ENCODE data around the gene STK10.
A peak's percentile ranks its signal among the peaks of the same experiment; 100 is the strongest.

The STK10 gene

DNA sequence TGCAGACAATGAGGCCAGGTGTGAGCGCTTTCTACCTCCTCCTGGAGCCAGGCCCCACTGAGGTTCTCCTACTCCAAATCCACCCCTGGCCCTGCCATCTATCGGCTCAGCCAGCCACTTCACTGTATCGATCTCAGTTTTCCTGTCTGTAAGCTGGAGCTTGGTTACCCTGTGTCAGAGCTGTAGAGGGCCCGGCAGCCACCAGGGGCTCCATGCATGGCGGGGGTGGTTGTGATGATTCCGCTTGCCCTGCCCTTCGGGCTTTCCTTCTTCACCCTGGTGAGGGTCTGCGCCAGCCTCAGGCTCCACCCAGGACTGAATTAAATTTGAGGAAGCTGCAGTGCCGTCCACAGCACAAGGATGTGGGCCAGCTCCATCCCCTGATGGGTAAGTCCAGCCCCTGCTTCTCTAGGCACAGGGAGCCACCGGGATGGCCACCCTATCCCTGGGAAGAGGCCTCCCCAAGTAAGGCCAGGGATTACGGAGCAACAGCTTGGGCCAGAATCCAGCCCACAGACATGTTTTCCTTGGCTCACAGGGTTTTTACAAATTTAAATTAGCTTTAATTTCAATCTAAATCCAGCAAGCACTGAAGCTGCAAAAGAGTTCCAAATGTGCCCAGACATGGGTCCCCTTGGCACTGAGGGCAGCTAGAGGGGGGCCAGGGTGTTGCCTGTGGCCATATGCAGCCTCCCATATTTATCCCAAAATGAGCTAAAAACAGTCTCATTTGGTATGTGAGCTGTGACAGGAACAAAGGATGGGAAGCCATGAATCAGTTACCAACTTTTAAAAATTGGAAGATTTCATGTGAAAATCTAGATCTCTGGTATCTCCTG lies 92.4 kb downstream of the STK10 start:
- H3K4me1 ChIP-seq (ENCODE audit: control insufficient read depth in 5 of 5, insufficient read depth in 5 of 5, low read length in 5 of 5): peaks cover 0 to 7% (median 4%) of the 10 kb centered on the region in 5 donors
- H3K27ac ChIP-seq (ENCODE audit: low read depth, low read length): no peak overlapping the region
- no peak overlapping the region for H3K9ac ChIP-seq (ENCODE audit: low read length in 5 of 5)
- peaks cover 0 to 74% (median 40%) of the 10 kb centered on the region in 5 donors for H3K36me3 ChIP-seq (ENCODE audit: control insufficient read depth in 5 of 5, insufficient read depth in 5 of 5, low read length in 5 of 5)
- H3K9me3 ChIP-seq (ENCODE audit: control insufficient read depth in 5 of 5, low read length in 5 of 5): no peaks in the 10 kb centered on the region
- H3K4me3 ChIP-seq (ENCODE audit: low read depth in 1 of 5, low read length in 5 of 5): no peak overlapping the region
- no peaks in the 10 kb centered on the region for H3K27me3 ChIP-seq (ENCODE audit: control insufficient read depth in 5 of 5, insufficient read depth in 4 of 5, low read length in 5 of 5)

DNA sequence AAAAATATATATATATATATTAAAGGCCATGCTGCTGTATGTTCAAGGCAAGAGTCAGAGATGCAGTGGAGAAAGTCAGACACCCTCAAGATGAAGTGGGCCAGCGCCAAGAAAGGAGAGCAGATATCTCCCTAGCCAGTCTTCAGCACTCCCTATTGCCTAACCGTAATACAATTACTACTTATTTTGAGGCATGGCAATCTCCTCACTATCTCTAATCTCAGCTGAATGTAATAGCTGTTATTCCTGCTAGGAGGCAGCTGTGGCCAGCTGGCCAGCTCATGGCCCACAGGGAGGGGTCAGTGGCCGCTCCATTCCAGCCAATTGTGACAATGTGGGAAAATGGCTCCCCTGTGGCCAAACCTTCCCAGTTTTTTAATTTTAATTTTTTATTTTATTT lies 94.1 kb downstream of the STK10 start:
- no peak overlapping the region for H3K27ac ChIP-seq (ENCODE audit: low read depth, low read length)
- H3K4me3 ChIP-seq (ENCODE audit: low read depth in 1 of 5, low read length in 5 of 5): no peak overlapping the region
- peaks cover 0 to 81% (median 49%) of the 10 kb centered on the region in 5 donors for H3K36me3 ChIP-seq (ENCODE audit: control insufficient read depth in 5 of 5, insufficient read depth in 5 of 5, low read length in 5 of 5)
- H3K9ac ChIP-seq (ENCODE audit: low read length in 5 of 5): no peak overlapping the region
- peaks cover 0 to 7% (median 4%) of the 10 kb centered on the region in 5 donors for H3K4me1 ChIP-seq (ENCODE audit: control insufficient read depth in 5 of 5, insufficient read depth in 5 of 5, low read length in 5 of 5)
- no peaks in the 10 kb centered on the region for H3K27me3 ChIP-seq (ENCODE audit: control insufficient read depth in 5 of 5, insufficient read depth in 4 of 5, low read length in 5 of 5)
- H3K9me3 ChIP-seq (ENCODE audit: control insufficient read depth in 5 of 5, low read length in 5 of 5): no peaks in the 10 kb centered on the region

DNA sequence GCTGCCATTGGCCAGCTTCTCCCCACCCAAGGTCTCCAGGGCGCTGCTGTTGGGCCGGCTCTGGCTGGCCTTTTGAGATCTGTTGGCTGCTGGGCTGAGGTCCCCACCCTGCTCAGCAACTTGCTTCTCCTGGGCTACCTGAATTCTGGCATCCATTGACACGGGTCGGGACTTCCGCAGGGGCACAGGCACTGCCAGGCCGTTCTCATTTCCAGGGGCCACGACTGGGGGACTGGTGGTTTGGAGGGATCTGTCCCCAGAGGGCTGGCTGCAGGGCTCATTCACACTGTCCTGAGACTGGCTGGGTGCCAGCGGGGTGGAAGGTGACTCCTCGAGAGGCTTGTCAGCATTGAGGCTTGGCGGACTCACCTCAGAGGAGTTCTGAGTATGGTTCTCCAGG lies 94.5 kb downstream of the STK10 start:
- no peaks in the 10 kb centered on the region for H3K27me3 ChIP-seq (ENCODE audit: control insufficient read depth in 5 of 5, insufficient read depth in 4 of 5, low read length in 5 of 5)
- peaks cover 0 to 84% (median 51%) of the 10 kb centered on the region in 5 donors for H3K36me3 ChIP-seq (ENCODE audit: control insufficient read depth in 5 of 5, insufficient read depth in 5 of 5, low read length in 5 of 5)
- H3K4me1 ChIP-seq (ENCODE audit: control insufficient read depth in 5 of 5, insufficient read depth in 5 of 5, low read length in 5 of 5): peaks cover 0 to 7% (median 4%) of the 10 kb centered on the region in 5 donors
- H3K27ac ChIP-seq (ENCODE audit: low read depth, low read length): no peak overlapping the region
- H3K9ac ChIP-seq (ENCODE audit: low read length in 5 of 5): no peak overlapping the region
- H3K4me3 ChIP-seq (ENCODE audit: low read depth in 1 of 5, low read length in 5 of 5): no peak overlapping the region
- no peaks in the 10 kb centered on the region for H3K9me3 ChIP-seq (ENCODE audit: control insufficient read depth in 5 of 5, low read length in 5 of 5)

DNA sequence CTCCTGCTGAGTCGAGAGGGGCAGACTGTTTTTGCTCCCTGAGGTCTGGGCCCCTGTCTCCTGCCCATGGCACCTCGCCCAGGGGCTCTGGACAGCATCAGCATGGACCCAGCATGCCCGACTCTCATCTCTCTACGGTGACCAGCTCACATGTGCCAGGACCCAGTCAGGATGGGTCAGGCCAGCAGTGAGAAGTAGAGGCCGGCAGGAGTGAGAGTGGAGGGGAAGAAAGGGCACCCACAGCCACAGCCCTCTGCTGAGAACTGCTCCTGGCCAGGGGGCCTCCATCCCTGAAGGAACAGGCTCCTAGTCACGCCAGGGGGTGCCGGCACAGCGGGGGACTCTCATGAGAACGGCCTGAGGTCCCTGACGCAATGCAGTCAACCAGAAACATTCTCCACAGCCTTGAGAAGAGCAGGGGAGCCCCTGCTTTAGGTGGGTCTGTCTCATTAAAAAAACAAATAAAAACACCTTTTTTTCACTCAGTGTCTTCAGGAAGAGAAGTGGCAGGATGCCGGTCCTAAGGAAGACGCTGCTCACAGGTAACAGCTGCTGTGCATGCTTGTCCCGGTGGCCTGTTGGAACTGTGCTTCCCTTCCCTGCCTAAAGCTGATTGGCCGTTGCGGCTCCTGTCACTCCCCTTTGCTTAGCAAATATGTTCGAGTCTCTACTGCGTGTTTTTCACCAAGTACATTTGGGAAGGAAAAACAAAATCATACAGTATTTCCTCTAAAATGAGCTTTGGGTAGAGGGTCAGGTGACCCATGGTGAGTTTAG lies 95.9 kb downstream of the STK10 start:
- H3K27ac ChIP-seq (ENCODE audit: low read depth, low read length): no peak overlapping the region
- H3K4me1 ChIP-seq (ENCODE audit: control insufficient read depth in 5 of 5, insufficient read depth in 5 of 5, low read length in 5 of 5): peaks cover 0 to 7% (median 4%) of the 10 kb centered on the region in 5 donors
- peaks cover 0 to 72% (median 43%) of the 10 kb centered on the region in 5 donors for H3K36me3 ChIP-seq (ENCODE audit: control insufficient read depth in 5 of 5, insufficient read depth in 5 of 5, low read length in 5 of 5)
- H3K9ac ChIP-seq (ENCODE audit: low read length in 5 of 5): no peak overlapping the region
- no peaks in the 10 kb centered on the region for H3K27me3 ChIP-seq (ENCODE audit: control insufficient read depth in 5 of 5, insufficient read depth in 4 of 5, low read length in 5 of 5)
- no peaks in the 10 kb centered on the region for H3K9me3 ChIP-seq (ENCODE audit: control insufficient read depth in 5 of 5, low read length in 5 of 5)
- H3K4me3 ChIP-seq (ENCODE audit: low read depth in 1 of 5, low read length in 5 of 5): no peak overlapping the region

DNA sequence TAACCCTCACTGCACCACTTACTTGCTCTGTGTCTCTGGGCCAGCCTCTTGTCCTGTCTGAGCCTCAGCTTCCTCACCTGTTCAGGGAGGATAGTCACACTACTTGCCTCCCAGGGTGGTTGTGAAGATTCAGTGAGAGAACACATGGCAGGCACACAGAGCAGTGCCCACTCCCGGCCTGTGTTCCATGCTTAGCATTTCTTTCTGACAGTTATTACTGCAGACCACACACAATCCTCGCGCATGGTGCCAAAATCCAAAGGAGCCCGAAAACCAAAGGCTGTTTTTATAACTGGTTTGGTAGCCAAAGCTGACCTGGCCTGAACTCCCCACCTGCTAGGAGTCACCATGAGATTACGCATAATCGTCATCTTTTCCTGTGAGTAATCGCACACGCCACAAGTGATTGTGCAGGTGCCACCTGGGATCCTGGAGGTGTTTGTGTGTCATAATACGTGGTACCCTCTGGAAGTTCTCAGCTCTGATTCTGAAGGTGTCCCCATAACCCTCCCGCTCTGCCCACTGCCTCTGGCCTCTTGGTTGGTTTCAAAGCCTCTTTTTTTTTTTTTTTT lies 97.0 kb downstream of the STK10 start:
- Histone ChIP-seq H3K36me3 (ENCODE audit: control insufficient read depth in 5 of 5, insufficient read depth in 5 of 5, low read length in 5 of 5) (peaks cover 0 to 64% (median 39%) of the 10 kb centered on the region in 5 donors), H3K4me3 (ENCODE audit: low read depth in 1 of 5, low read length in 5 of 5) (no peak overlapping the region), H3K9me3 (ENCODE audit: control insufficient read depth in 5 of 5, low read length in 5 of 5) (no peaks in the 10 kb centered on the region), H3K9ac (ENCODE audit: low read length in 5 of 5) (no peak overlapping the region), H3K27me3 (ENCODE audit: control insufficient read depth in 5 of 5, insufficient read depth in 4 of 5, low read length in 5 of 5) (no peaks in the 10 kb centered on the region), H3K4me1 (ENCODE audit: control insufficient read depth in 5 of 5, insufficient read depth in 5 of 5, low read length in 5 of 5) (peaks cover 0 to 7% (median 4%) of the 10 kb centered on the region in 5 donors), H3K27ac (ENCODE audit: low read depth, low read length) (no peak overlapping the region)

DNA sequence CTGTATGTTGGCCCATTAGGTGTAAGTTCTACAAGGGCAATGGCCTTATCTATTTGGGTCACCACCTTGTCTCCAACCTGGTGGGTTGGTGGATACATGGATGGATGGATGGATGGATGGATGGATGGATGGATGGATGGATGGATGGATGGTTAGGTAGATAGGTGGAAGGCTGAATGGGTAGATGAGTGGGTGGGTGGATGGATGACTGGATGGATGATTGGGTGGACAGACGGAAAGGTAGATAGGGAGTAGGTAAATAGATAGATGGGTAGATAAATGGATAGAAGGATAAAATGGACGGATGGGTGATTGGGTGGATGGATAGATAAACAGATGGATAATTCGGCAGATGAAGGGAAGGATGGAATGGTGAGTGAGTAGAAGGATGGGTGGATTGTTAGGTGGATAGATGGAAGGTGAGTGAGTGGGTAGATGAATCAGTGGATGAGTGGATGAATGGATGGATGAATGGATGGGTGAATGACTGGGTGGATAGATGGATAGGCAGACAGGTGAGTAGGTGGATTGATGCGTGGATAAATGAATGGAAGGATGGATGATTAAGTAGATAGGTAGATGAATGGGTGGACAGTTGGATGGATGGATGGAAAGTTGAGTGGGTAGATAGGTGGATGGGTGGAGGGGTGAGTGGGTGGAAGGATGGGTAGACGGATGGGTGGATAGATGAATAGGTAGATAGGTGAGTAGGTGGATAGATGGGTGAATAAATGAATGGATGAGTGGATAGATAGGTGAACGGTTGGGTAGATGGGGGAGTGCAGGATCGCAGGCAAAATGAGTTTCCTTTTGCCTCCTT lies 98.5 kb downstream of the STK10 start:
- no peak overlapping the region for H3K27ac ChIP-seq (ENCODE audit: low read depth, low read length)
- H3K9me3 ChIP-seq (ENCODE audit: control insufficient read depth in 5 of 5, low read length in 5 of 5): no peaks in the 10 kb centered on the region
- no peaks in the 10 kb centered on the region for H3K27me3 ChIP-seq (ENCODE audit: control insufficient read depth in 5 of 5, insufficient read depth in 4 of 5, low read length in 5 of 5)
- no peak overlapping the region for H3K9ac ChIP-seq (ENCODE audit: low read length in 5 of 5)
- peaks cover 0 to 49% (median 33%) of the 10 kb centered on the region in 5 donors for H3K36me3 ChIP-seq (ENCODE audit: control insufficient read depth in 5 of 5, insufficient read depth in 5 of 5, low read length in 5 of 5)
- H3K4me3 ChIP-seq (ENCODE audit: low read depth in 1 of 5, low read length in 5 of 5): no peak overlapping the region
- H3K4me1 ChIP-seq (ENCODE audit: control insufficient read depth in 5 of 5, insufficient read depth in 5 of 5, low read length in 5 of 5): peaks cover 0 to 7% (median 4%) of the 10 kb centered on the region in 5 donors

DNA sequence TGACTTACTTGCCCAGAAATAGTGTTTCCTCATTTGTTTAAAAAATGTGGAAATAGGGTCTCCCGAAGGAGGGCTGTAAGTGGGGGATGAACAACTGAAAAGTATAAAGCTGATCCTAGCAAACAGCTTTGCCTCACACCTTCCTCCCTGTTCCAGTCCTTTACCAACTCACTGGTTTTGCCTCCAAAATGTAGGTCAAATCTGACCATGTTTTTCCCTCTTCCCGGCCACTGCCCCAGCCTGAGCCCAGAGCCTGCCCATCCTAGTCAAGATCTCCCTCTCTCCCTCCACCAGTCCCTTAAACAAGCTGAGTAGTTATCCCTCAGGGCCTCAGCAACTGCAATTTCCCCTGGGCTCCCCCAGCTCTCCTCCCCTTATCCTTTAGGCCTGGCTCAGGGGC lies 99.2 kb downstream of the STK10 start:
- Histone ChIP-seq H3K27me3 (ENCODE audit: control insufficient read depth in 5 of 5, insufficient read depth in 4 of 5, low read length in 5 of 5) (no peaks in the 10 kb centered on the region), H3K4me1 (ENCODE audit: control insufficient read depth in 5 of 5, insufficient read depth in 5 of 5, low read length in 5 of 5) (peaks cover 0 to 4% (median under 1%) of the 10 kb centered on the region in 5 donors), H3K9me3 (ENCODE audit: control insufficient read depth in 5 of 5, low read length in 5 of 5) (no peaks in the 10 kb centered on the region), H3K9ac (ENCODE audit: low read length in 5 of 5) (no peak overlapping the region), H3K4me3 (ENCODE audit: low read depth in 1 of 5, low read length in 5 of 5) (no peak overlapping the region), H3K27ac (ENCODE audit: low read depth, low read length) (no peak overlapping the region), H3K36me3 (ENCODE audit: control insufficient read depth in 5 of 5, insufficient read depth in 5 of 5, low read length in 5 of 5) (peaks cover 0 to 46% (median 33%) of the 10 kb centered on the region in 5 donors)

DNA sequence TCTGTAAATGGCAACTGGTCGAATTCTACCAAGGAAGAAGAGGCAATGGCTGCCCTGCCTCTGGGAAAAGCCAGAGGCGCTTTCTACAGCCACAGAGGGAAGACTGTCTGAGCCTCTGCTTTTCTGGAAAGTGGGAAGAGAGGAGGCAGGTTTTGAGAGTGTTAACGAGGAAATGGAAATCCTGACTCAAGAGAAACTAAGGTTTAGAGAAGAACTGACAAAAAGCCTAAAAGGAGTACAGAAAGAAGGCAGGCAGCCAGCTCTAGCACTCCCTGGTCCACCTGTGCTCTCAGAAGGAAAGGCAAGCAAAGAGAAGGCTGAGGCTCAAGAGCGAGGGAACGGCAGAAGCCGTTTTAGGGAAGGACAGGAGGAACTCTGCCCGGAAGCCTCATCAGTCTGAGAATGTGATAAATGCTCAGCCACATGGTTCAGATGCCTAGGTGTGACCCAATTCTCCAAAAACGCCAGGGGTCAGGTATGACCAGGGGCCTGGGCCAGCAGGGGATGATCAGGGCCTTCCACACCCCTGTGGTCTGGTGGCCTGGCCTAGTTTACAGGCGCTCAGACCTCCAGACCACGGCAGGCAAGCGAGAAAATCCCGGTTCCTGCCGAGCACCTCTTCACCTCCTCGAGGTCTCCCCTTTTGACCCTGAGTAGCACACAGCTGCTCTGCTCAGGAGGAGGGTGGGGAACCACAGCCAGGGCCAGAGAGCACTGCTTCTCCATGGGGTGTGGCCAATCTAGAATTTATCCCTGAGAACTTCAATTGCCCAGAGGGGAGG lies 101.6 kb downstream of the STK10 start:
- no peaks in the 10 kb centered on the region for H3K27me3 ChIP-seq (ENCODE audit: control insufficient read depth in 5 of 5, insufficient read depth in 4 of 5, low read length in 5 of 5)
- peak overlapping the region in 1 of 5 donors; percentile 15 for H3K9ac ChIP-seq (ENCODE audit: low read length in 5 of 5)
- H3K4me1 ChIP-seq (ENCODE audit: control insufficient read depth in 5 of 5, insufficient read depth in 5 of 5, low read length in 5 of 5): no peaks in the 10 kb centered on the region
- no peaks in the 10 kb centered on the region for H3K9me3 ChIP-seq (ENCODE audit: control insufficient read depth in 5 of 5, low read length in 5 of 5)
- H3K27ac ChIP-seq (ENCODE audit: low read depth, low read length): no peak overlapping the region
- H3K36me3 ChIP-seq (ENCODE audit: control insufficient read depth in 5 of 5, insufficient read depth in 5 of 5, low read length in 5 of 5): peaks cover 0 to 39% (median 32%) of the 10 kb centered on the region in 5 donors
- no peak overlapping the region for H3K4me3 ChIP-seq (ENCODE audit: low read depth in 1 of 5, low read length in 5 of 5)

DNA sequence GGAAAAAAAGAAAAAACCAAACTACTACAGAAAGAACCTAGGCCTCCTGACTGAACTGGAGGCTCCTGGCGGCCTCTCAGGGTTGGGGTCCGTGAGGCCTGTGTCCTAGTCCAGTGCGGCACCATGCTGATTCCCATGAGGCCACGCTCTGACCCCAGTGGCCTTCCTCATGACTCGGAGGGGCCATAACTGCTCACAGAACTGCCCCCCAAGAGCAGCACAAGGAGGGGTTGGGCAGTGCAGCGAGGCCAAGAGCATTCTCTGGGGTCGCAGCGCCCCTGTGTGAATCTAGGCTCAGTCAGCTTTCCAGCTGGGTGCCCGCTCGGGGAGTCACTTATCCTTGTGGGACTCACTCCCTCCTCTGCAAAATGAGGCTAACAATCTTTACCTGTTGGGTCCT lies 102.3 kb downstream of the STK10 start:
- H3K27ac ChIP-seq (ENCODE audit: low read depth, low read length): no peak overlapping the region
- H3K27me3 ChIP-seq (ENCODE audit: control insufficient read depth in 5 of 5, insufficient read depth in 4 of 5, low read length in 5 of 5): no peaks in the 10 kb centered on the region
- H3K36me3 ChIP-seq (ENCODE audit: control insufficient read depth in 5 of 5, insufficient read depth in 5 of 5, low read length in 5 of 5): peaks cover 0 to 40% (median 30%) of the 10 kb centered on the region in 5 donors

More for the DNA sequence above, 102.3 kb downstream of the STK10 start:
- no peaks in the 10 kb centered on the region for H3K4me1 ChIP-seq (ENCODE audit: control insufficient read depth in 5 of 5, insufficient read depth in 5 of 5, low read length in 5 of 5)
- H3K4me3 ChIP-seq (ENCODE audit: low read depth in 1 of 5, low read length in 5 of 5): no peak overlapping the region
- no peak overlapping the region for H3K9ac ChIP-seq (ENCODE audit: low read length in 5 of 5)
- no peaks in the 10 kb centered on the region for H3K9me3 ChIP-seq (ENCODE audit: control insufficient read depth in 5 of 5, low read length in 5 of 5)
